HFF-Myc (cell line): Measurements from ENCODE around the gene SPRED2.

ENCODE experiments used
- DNase-seq: peaks from one replicate; pipeline ENCODE4 v3.0.0-alpha.2; 2011; ENCODE audit warnings: low read depth; ENCODE audit errors: extremely low read depth
- H3K4me3 ChIP-seq: replicated peaks from 2 replicates; pipeline ENCODE4 v1.5.1; 2011; ENCODE audit warnings: low read depth, mild to moderate bottlenecking, control low read depth, low read length
- CTCF ChIP-seq: IDR thresholded peaks from 2 replicates; pipeline ENCODE4 v1.5.1; 2012; ENCODE audit warnings: mild to moderate bottlenecking, low read depth, low read length, control low read depth; ENCODE audit errors: missing control alignments

The SPRED2 gene

GRCh38 chr2:65316072-65316471, 116.3 kb downstream of the SPRED2 start:
- H3K4me3 ChIP-seq: no peak overlapping the region
- no peak for TF ChIP-seq CTCF
- DNase-seq: no peak

GRCh38 chr2:65314801-65315441, 117.5 kb downstream of the SPRED2 start:
- H3K4me3 ChIP-seq: no peak overlapping the region
- no peak for TF ChIP-seq CTCF
- DNase-seq: no peak

GRCh38 chr2:65313954-65314256, 118.5 kb downstream of the SPRED2 start:
- no peak overlapping the region for H3K4me3 ChIP-seq
- TF ChIP-seq CTCF: no peak
- DNase-seq: no peak

GRCh38 chr2:65313126-65313953, 119.1 kb downstream of the SPRED2 start:
- no peak for DNase-seq
- no peak for TF ChIP-seq CTCF
- H3K4me3 ChIP-seq: no peak overlapping the region

- H3K4me3 ChIP-seq: no peak overlapping the region
- DNase-seq: no peak
- no peak for TF ChIP-seq CTCF
Measured at GRCh38 chr2:65311596-65311995, 120.8 kb downstream of the SPRED2 start.

GRCh38 chr2:65311049-65311448, 121.3 kb downstream of the SPRED2 start:
- DNase-seq: no peak
- TF ChIP-seq CTCF: no peak
- H3K4me3 ChIP-seq: no peak overlapping the region
